Measurements from ENCODE around the gene DNAH8.
A peak's percentile ranks its signal among the peaks of the same experiment; 100 is the strongest.

DNAH8 gene

GRCh38 chr6:39029156-39030011 lies 314.3 kb downstream of the DNAH8 start:
- in situ Hi-C loops (cut with MboI; ENCODE audit: low pct_unique_long_range_greater_than_20kb, low sequenced_read_pairs, unreplicated experiment) = no loop called here
- DNase-seq (ENCODE audit: low spot score) = peak; percentile 62
- TF ChIP-seq, protein P1, sequence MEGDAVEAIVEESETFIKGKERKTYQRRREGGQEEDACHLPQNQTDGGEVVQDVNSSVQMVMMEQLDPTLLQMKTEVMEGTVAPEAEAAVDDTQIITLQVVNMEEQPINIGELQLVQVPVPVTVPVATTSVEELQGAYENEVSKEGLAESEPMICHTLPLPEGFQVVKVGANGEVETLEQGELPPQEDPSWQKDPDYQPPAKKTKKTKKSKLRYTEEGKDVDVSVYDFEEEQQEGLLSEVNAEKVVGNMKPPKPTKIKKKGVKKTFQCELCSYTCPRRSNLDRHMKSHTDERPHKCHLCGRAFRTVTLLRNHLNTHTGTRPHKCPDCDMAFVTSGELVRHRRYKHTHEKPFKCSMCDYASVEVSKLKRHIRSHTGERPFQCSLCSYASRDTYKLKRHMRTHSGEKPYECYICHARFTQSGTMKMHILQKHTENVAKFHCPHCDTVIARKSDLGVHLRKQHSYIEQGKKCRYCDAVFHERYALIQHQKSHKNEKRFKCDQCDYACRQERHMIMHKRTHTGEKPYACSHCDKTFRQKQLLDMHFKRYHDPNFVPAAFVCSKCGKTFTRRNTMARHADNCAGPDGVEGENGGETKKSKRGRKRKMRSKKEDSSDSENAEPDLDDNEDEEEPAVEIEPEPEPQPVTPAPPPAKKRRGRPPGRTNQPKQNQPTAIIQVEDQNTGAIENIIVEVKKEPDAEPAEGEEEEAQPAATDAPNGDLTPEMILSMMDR (IDR thresholded peaks at IDR 0.05; ENCODE audit: extremely low read depth, insufficient read depth, missing control alignments) = peak; percentile 92

- no peak for DNase-seq (ENCODE audit: low spot score)
- in situ Hi-C loops (cut with MboI; ENCODE audit: low pct_unique_long_range_greater_than_20kb, low sequenced_read_pairs, unreplicated experiment) = no loop called here
- TF ChIP-seq, protein P1 (IDR thresholded peaks at IDR 0.05; ENCODE audit: extremely low read depth, insufficient read depth, missing control alignments) = no peak
These were observed 320.6 kb downstream of the DNAH8 start for GRCh38 chr6:39035681-39036080.

- DNase-seq (ENCODE audit: low spot score) = no peak
- TF ChIP-seq, protein P1 (IDR thresholded peaks at IDR 0.05; ENCODE audit: extremely low read depth, insufficient read depth, missing control alignments) = no peak
- in situ Hi-C loops (cut with MboI; ENCODE audit: low pct_unique_long_range_greater_than_20kb, low sequenced_read_pairs, unreplicated experiment) = no loop called here
These were observed 322.0 kb downstream of the DNAH8 start for GRCh38 chr6:39037082-39037508.

DNA sequence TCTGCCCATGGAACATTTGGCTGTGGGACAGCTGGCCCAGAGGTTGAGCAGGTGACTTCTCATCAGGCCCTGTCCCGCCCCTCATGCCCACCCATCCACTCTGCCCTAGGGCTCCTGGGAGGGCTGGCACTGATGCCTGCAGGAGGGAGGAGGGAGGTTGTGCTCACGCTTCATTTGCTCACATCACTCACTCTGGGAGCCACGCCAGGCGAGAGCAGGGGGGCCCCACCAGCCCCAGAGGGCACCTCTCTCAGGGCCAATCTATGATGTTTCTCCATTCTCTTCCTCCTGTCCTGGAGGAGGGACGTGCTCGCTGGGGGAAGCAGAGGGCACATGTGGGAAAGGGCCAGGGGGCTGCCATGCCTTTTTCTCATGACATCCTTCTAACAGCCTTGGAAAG lies 322.6 kb downstream of the DNAH8 start:
- TF ChIP-seq, protein P1 (IDR thresholded peaks at IDR 0.05; ENCODE audit: extremely low read depth, insufficient read depth, missing control alignments) = no peak
- in situ Hi-C loops (cut with MboI; ENCODE audit: low pct_unique_long_range_greater_than_20kb, low sequenced_read_pairs, unreplicated experiment) = no loop called here
- DNase-seq (ENCODE audit: low spot score) = no peak

DNA sequence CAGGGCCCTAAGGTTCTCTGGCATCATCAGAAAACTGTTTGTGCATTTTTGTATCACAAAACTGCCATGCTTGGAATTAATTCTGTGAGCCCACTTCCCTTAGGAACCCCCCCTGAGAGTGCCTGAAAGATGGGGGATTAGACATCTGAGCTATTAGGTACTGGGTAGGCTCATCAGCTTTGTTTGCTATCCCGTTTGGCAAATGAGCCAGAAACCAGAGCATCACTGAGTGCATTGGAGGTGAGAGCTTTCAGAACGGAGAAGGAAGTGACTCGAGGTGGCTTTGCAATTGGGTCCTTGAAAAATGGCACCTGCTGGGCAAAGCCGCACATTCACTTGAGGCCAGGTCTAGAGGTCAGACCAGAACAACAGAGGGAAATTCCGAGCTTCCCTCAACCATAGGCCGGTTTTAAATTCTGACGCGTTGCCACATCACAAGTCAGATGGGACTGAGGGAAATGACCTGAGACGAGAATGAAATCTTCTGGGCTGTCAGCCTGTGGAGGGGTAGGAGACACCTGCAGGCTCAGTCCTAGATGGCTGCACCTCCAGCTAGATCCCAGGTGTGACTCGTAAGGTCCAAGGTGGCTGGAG lies 325.1 kb downstream of the DNAH8 start:
- TF ChIP-seq, protein P1 (IDR thresholded peaks at IDR 0.05; ENCODE audit: extremely low read depth, insufficient read depth, missing control alignments) = no peak
- in situ Hi-C loops (cut with MboI; ENCODE audit: low pct_unique_long_range_greater_than_20kb, low sequenced_read_pairs, unreplicated experiment) = no loop called here
- no peak for DNase-seq (ENCODE audit: low spot score)

- peak; percentile 58 for DNase-seq (ENCODE audit: low spot score)
- TF ChIP-seq, protein P1 (IDR thresholded peaks at IDR 0.05; ENCODE audit: extremely low read depth, insufficient read depth, missing control alignments) = no peak
These were observed 326.0 kb downstream of the DNAH8 start for GRCh38 chr6:39041072-39041471.

More at GRCh38 chr6:39041072-39041471, 326.0 kb downstream of the DNAH8 start:
- in situ Hi-C loops (cut with MboI; ENCODE audit: low pct_unique_long_range_greater_than_20kb, low sequenced_read_pairs, unreplicated experiment) = no loop called here
